ENCODE results near the gene SNED1.

The SNED1 gene

GRCh38 chr2:241050624-241051577 is 52.5 kb downstream of the SNED1 start:
- ChIA-PET CTCF (no interaction called here), POLR2A (no interaction called here)
- peak; percentile 24 for DNase-seq (ENCODE audit: extremely low spot score)
- TF ChIP-seq CTCF (IDR thresholded peaks at IDR 0.05; ENCODE audit: control extremely low read depth, extremely low read depth, low read depth, missing control alignments), result no peak

GRCh38 chr2:241051578-241052487 is 53.4 kb downstream of the SNED1 start:
- no peak for TF ChIP-seq CTCF (IDR thresholded peaks at IDR 0.05; ENCODE audit: control extremely low read depth, extremely low read depth, low read depth, missing control alignments)
- peak; percentile 11 for DNase-seq (ENCODE audit: extremely low spot score)
- ChIA-PET POLR2A (no interaction called here), CTCF (no interaction called here)

- ChIA-PET POLR2A (no interaction called here), CTCF (no interaction called here)
- no peak for DNase-seq (ENCODE audit: extremely low spot score)
- TF ChIP-seq CTCF (IDR thresholded peaks at IDR 0.05; ENCODE audit: control extremely low read depth, extremely low read depth, low read depth, missing control alignments), result no peak
These were observed 54.4 kb downstream of the SNED1 start for GRCh38 chr2:241052677-241053360.

- POLR2A ChIA-PET, result no interaction called here
- DNase-seq (ENCODE audit: extremely low spot score), result no peak
- CTCF ChIA-PET, result no interaction called here
- no peak for TF ChIP-seq CTCF (IDR thresholded peaks at IDR 0.05; ENCODE audit: control extremely low read depth, extremely low read depth, low read depth, missing control alignments)
These were observed 55.3 kb downstream of the SNED1 start for GRCh38 chr2:241053576-241054251.

GRCh38 chr2:241061275-241061674 is 62.9 kb downstream of the SNED1 start:
- DNase-seq (ENCODE audit: extremely low spot score), result no peak
- ChIA-PET POLR2A (no interaction called here), CTCF (no interaction called here)
- no peak for TF ChIP-seq CTCF (IDR thresholded peaks at IDR 0.05; ENCODE audit: control extremely low read depth, extremely low read depth, low read depth, missing control alignments)
